BLaER1 treated with 17β-estradiol and CSF1 and Interleukin-3, amounts not matched to agents 10 nM and 100 nM (cell line): ENCODE measurements around the gene PSMC1.
"Not testable (repeated sequence)": the region's sequence is repeated elsewhere in the genome, so short reads cannot be mapped to it uniquely, and the experiment has no call there.

ENCODE experiments used
- H3K27ac ChIP-seq, 11 experiments: shearing (Covaris generic); formaldehyde crosslinking; 2 replicates each; pipeline ENCODE4 v1.8.1; 2022
- H3K27me3 ChIP-seq, 11 experiments: shearing (Covaris generic); formaldehyde crosslinking; 2 replicates each; pipeline ENCODE4 v1.8.1; 2022
- H3K36me3 ChIP-seq, 11 experiments: shearing (Covaris generic); formaldehyde crosslinking; 2 replicates each; pipeline ENCODE4 v1.8.1; 2022
- H3K4me1 ChIP-seq, 10 experiments: shearing (Covaris generic); formaldehyde crosslinking; 2 replicates each; pipeline ENCODE4 v1.8.1; 2022
- H3K4me2 ChIP-seq, 11 experiments: shearing (Covaris generic); formaldehyde crosslinking; 2 replicates each; pipeline ENCODE4 v1.8.1; 2022
- H3K4me3 ChIP-seq, 10 experiments: shearing (Covaris generic); formaldehyde crosslinking; 2 replicates each; pipeline ENCODE4 v1.8.1; 2022
- H3K9ac ChIP-seq, 11 experiments: shearing (Covaris generic); formaldehyde crosslinking; 2 replicates each; pipeline ENCODE4 v1.8.1; 2022
- H3K9me3 ChIP-seq, 11 experiments: shearing (Covaris generic); formaldehyde crosslinking; replicated peaks in 1 of 11; 2 replicates each; pipeline ENCODE4 v1.8.1; 2022
- H4K20me1 ChIP-seq, 11 experiments: shearing (Covaris generic); formaldehyde crosslinking; 2 replicates each; pipeline ENCODE4 v1.8.1; 2022
- Cebpa-rat ChIP-seq, 11 experiments: shearing (Covaris generic); IDR thresholded peaks; 2 replicates each; pipeline ENCODE4 v1.8.1; 2022

PSMC1 gene

DNA sequence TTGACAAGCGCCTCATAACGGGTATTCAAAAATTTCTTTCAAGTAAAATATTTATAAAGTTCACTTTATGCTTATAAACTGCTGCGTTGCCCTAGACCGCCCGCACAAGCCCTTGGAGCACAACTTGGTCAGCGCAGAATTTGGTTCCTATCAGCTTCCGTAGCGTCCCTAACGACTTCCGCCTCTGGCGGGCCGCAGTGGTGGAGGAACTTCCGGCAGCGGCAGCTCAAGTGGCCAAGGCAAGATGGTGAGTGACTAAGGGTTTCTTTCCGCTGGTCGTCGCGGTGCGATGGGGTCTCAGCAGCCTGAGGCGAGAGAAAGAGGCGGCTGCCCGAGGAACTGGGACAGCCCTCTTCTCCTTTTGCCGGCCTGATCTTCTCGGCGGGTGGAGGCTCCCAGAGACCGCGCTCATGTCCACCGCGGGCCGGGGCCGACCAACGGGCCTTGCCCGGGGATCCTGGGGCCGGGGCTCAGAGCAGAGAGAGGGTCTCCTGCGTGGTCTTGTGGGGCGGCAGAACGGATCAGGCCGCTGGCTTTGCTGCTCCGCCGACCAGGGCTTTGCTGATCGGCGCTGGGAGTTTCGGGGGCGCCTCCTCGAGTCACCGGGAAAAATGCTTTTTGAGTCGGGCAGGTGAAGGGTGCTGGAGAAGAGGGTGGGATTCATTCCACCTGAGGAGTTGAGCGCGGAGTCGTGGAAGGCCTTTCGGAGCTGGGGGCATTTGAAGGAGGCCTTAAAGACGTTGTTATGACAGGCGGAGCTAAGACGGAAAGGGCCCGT is at the start of gene PSMC1:
Gene PSMC1, plus strand, starts transcription at position 200 of the 778 bp plus-strand sequence. Its CDS starts 45 bp downstream, at position 245.
- peaks cover 0 to 35% (median 22%) of the 10 kb centered on the region in 11 experiments; a peak in 17 of 22 replicates for H4K20me1 ChIP-seq
- peak within 1 kb of the TSS; percentile 95 to 100 (median 98) for H3K9ac ChIP-seq
- H3K4me2 ChIP-seq: peak within 1 kb of the TSS; percentile 68 to 99 (median 90)
- H3K9me3 ChIP-seq: peaks cover 0 to 19% (median 6%) of the 10 kb centered on the region in 11 experiments; a peak in 8 of 22 replicates
- peak within 1 kb of the TSS; percentile 81 to 99 (median 96) for H3K4me3 ChIP-seq
- H3K4me1 ChIP-seq: peaks cover 29 to 53% (median 45%) of the 10 kb centered on the region in 10 experiments
- H3K27me3 ChIP-seq: no peaks in the 10 kb centered on the region
- H3K36me3 ChIP-seq: peaks cover 27 to 42% (median 40%) of the 10 kb centered on the region in 11 experiments
- no peak for TF ChIP-seq Cebpa-rat (IDR thresholded peaks at IDR 0.05)
- H3K27ac ChIP-seq: peak within 1 kb of the TSS; percentile 96 to 100 (median 97)

DNA sequence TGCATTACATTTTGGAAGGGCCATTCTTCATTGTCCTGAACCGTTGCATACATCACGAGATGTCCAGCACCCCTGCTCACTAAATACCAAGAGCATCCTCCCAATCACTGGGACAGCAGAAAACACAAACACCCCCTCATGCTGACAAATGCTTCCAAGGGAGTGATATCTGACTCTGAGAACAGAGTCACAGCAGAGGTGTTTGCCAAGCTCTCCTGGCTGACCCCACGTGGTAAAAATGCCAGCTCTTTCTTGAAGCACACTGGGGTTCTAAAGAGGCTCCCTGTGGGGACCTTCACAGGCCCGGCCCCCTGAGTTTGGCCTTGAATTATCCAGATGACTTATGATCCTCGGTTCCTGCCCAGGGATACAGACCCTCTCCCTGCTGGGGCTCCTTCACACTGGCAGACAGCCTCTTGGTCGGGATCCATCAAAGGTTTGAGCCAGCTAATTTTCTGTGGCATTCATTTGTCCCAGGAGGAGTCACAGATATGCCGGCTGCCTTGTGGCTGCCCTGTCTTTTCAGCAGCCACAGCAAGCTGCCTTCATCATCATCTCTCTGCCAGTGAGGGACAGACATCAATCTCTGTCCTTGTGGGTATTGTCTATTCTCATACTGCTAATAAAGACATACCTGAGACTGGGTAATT is 43.1 kb upstream of the PSMC1 start:
- H3K4me1 ChIP-seq: peaks cover 0 to 15% (median 0%) of the 10 kb centered on the region in 10 experiments; a peak in 4 of 20 replicates
- H3K27me3 ChIP-seq: no peaks in the 10 kb centered on the region
- no peak for TF ChIP-seq Cebpa-rat (IDR thresholded peaks at IDR 0.05)
- no peaks in the 10 kb centered on the region for H3K36me3 ChIP-seq
- peaks cover 25 to 44% (median 33%) of the 10 kb centered on the region in 11 experiments for H3K9me3 ChIP-seq
- H4K20me1 ChIP-seq: no peaks in the 10 kb centered on the region
- H3K9ac ChIP-seq: no peak overlapping the region
- H3K4me2 ChIP-seq: no peak overlapping the region
- no peak overlapping the region for H3K4me3 ChIP-seq
- no peak overlapping the region for H3K27ac ChIP-seq

DNA sequence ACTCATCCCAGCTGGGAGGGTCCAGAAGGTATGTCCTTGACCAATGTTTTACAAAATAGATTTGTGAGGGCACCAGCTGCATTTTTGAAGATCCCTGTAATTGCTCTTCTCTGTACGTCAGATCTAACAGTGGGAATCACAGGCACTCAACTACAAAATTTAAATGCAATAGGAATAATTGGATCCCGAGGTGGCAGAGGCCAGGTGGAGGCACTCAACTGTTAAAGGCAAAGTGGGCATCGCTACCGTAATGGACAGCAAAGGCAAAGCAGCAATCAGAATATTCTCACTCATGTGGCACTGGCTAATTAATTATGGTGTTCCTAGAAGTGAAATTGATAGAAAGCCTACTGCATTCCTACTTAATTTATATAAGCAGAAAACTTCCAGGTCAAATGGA is 27.9 kb upstream of the PSMC1 start:
- Histone ChIP-seq H3K36me3 (no peaks in the 10 kb centered on the region), H3K27me3 (no peaks in the 10 kb centered on the region), H4K20me1 (no peaks in the 10 kb centered on the region), H3K9me3 (peaks cover under 1 to 21% (median 8%) of the 10 kb centered on the region in 11 experiments; a peak in 18 of 22 replicates), H3K4me3 (no peak overlapping the region), H3K4me1 (no peaks in the 10 kb centered on the region), H3K27ac (no peak overlapping the region), H3K4me2 (no peak overlapping the region), H3K9ac (no peak overlapping the region)
- TF ChIP-seq Cebpa-rat (IDR thresholded peaks at IDR 0.05): no peak

DNA sequence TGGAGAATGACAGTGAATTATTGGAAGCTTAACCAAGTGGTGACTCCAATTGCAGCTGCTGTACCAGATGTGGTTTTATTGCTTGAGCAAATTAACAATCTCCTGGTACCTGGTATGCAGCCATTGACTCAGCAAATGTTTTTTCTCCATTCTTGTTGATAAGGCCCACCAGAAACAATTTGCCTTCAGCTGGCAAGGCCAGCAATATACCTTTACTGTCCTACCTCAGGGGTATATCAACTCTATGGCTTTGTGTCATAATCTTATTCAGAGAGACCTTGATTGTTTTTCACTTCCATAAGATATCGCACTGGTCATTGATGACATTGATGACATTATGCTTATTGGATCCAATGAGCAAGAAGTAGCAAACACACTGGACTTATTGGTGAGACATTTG is 26.4 kb upstream of the PSMC1 start:
- not testable (repeated sequence) for H3K4me2 ChIP-seq, H4K20me1 ChIP-seq, H3K4me1 ChIP-seq, H3K36me3 ChIP-seq, H3K9ac ChIP-seq, H3K27ac ChIP-seq, H3K27me3 ChIP-seq, H3K4me3 ChIP-seq, H3K9me3 ChIP-seq

DNA sequence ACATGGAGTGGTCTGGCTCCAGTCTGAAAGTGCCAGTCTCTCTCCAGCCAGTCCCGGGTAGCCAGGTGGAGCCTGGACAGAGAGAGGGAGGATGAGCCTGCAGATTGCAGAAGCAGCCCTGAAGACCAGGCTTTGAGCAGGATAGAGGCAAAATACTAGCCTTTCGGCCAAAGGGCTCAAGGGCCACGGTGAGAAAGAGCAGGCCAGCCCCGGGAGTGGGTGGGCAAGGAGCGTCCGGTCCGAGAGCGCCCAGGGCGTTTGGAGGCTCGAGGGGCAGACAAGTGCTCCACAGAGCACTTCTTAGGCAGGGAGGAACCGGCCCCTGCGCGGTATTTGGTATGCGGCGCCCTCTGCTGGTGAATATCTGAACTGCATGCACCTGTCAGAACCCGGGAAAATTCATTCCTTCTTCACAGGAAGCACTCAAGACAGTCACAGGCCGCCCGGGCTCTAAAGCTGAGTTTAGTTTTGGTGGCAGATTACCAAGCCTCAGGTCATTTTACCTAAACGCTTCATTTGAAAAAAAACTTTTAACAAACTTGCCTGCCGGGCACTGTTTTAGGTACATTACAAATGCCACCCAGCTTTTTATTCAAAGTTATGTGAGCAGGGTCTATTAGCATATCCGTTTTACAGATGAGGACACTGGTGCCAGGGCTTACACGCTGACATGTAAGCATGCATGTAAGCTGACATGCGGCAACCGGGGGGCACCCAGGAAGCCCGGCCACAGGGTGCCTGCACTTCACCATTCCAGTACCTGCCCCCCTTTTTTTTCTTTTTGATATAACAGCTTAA is 21.0 kb upstream of the PSMC1 start:
- TF ChIP-seq Cebpa-rat (IDR thresholded peaks at IDR 0.05): no peak
- Histone ChIP-seq H3K9ac (no peak overlapping the region), H3K9me3 (peaks cover 36 to 45% (median 40%) of the 10 kb centered on the region in 11 experiments), H3K4me3 (no peak overlapping the region), H3K36me3 (peaks cover 0 to 4% (median 0%) of the 10 kb centered on the region in 11 experiments; a peak in 1 of 22 replicates), H3K27me3 (no peaks in the 10 kb centered on the region), H4K20me1 (no peaks in the 10 kb centered on the region), H3K4me2 (peak overlapping the region in 4 of 11 experiments; percentile 10 to 79 (median 28); a peak in 6 of 22 replicates), H3K27ac (no peak overlapping the region), H3K4me1 (peaks cover 0 to 16% (median 3%) of the 10 kb centered on the region in 10 experiments; a peak in 4 of 20 replicates)

DNA sequence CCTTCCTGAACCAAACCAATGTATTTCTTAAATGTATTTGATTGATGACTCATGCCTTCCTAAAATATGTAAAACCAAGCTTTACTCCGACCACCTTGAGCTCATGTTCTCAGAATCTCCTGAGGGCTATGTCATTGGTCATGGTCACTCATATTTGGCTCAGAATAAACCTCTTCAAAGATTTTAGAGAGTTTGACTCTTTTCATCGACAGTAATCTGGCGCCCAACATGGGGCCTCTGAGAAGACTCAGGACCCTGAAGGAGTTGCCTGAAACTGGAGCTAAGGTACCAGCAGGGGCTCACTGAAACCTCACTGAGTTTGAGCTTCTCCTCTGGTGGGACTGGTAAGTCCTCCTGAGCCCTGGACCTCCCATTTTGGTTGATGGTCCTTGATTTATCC is 17.2 kb upstream of the PSMC1 start:
- no peak for TF ChIP-seq Cebpa-rat (IDR thresholded peaks at IDR 0.05)
- Histone ChIP-seq H3K27me3 (no peaks in the 10 kb centered on the region), H3K9me3 (peaks cover 58 to 72% (median 64%) of the 10 kb centered on the region in 11 experiments), H3K9ac (no peak overlapping the region), H3K4me3 (0 out of 20 replicates have a peak overlapping the region, but pooled peaks of 1 of the 10 experiments have one; percentile 8), H3K27ac (no peak overlapping the region), H3K4me2 (no peak overlapping the region), H3K4me1 (peaks cover 0 to 17% (median 3%) of the 10 kb centered on the region in 10 experiments; a peak in 4 of 20 replicates), H3K36me3 (peaks cover 0 to 4% (median 0%) of the 10 kb centered on the region in 11 experiments; a peak in 1 of 22 replicates), H4K20me1 (no peaks in the 10 kb centered on the region)

DNA sequence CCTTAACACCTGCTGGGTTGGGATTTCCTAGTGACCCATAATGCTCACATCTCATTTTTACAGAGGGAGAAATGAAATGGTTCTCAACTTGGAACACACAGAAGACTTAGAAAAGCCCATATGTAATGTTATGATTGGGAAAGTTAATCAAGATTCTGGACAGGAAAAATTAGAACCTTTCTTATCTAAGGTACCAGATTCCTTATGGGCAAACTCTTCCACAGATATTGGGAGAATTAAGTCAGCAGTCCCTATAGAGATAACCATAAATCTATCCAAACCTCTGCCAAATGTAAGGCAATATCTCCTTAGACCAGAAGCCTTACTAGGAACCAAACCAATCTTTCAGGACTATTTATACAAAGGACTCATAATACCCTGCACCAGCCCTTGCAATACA is 13.9 kb upstream of the PSMC1 start:
- H4K20me1 ChIP-seq: no peaks in the 10 kb centered on the region
- H3K4me1 ChIP-seq: peaks cover 0 to 6% (median 0%) of the 10 kb centered on the region in 10 experiments; a peak in 1 of 20 replicates
- H3K27ac ChIP-seq: no peak overlapping the region
- TF ChIP-seq Cebpa-rat (IDR thresholded peaks at IDR 0.05): no peak
- no peak overlapping the region for H3K4me3 ChIP-seq
- H3K9me3 ChIP-seq: peaks cover 50 to 63% (median 55%) of the 10 kb centered on the region in 11 experiments
- no peak overlapping the region for H3K9ac ChIP-seq
- H3K36me3 ChIP-seq: peaks cover 0 to 4% (median 0%) of the 10 kb centered on the region in 11 experiments; a peak in 1 of 22 replicates
- no peak overlapping the region for H3K4me2 ChIP-seq
- no peaks in the 10 kb centered on the region for H3K27me3 ChIP-seq

DNA sequence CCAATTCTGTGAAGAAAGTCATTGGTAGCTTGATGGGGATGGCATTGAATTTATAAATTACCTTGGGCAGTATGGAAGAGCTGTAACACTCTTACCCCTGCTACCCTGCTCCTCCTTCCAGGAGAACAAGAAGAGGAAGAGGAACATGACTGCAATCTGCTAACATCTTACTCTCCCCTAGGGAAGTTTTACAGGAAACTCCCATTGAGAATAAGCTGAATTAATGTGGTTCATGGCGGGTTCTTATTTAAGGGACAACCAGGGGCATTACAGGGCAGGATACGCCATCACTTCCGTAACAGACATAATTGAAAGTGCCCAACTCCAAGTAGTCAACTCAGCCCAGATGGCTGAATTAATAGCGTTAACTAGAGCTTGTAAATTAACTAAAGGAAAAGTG is 9.4 kb upstream of the PSMC1 start:
- H3K9ac ChIP-seq: no peak overlapping the region

DNA sequence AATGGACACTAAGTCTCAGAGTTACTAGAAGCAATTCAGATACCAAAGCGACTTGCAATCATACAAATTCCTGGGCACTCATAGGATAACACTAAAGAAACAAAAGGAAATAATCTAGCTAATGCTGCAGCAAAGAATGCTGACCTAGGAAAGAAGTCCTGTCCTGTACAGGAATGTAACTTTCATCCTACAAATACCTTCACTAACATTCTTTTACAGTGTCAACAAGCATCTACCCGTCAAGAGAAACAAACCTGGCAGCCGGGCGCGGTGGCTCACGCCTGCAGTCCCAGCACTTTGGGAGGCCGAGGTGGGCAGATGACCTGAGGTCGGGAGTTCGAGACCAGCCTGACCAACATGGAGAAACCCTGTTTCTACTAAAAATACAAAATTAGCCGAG is 8.9 kb upstream of the PSMC1 start:
- not testable (repeated sequence) for H3K4me1 ChIP-seq, H4K20me1 ChIP-seq, H3K36me3 ChIP-seq, H3K4me3 ChIP-seq, H3K27me3 ChIP-seq, H3K27ac ChIP-seq, H3K4me2 ChIP-seq, H3K9ac ChIP-seq
- peaks cover 5 to 28% (median 9%) of the 10 kb centered on the region in 11 experiments; a peak in 13 of 22 replicates for H3K9me3 ChIP-seq

More for the DNA sequence above, 9.4 kb upstream of the PSMC1 start:
- H3K27me3 ChIP-seq: no peaks in the 10 kb centered on the region
- no peaks in the 10 kb centered on the region for H3K36me3 ChIP-seq
- no peak for TF ChIP-seq Cebpa-rat (IDR thresholded peaks at IDR 0.05)
- no peak overlapping the region for H3K27ac ChIP-seq
- H3K4me2 ChIP-seq: no peak overlapping the region
- no peaks in the 10 kb centered on the region for H4K20me1 ChIP-seq
- no peaks in the 10 kb centered on the region for H3K4me1 ChIP-seq
- no peak overlapping the region for H3K4me3 ChIP-seq
- peaks cover 8 to 29% (median 12%) of the 10 kb centered on the region in 11 experiments; a peak in 21 of 22 replicates for H3K9me3 ChIP-seq
